ENCODE results near the gene MARCHF9. TPM values are rescaled to one million over a fixed set of nuclear protein-coding genes. Genes with fewer than 3 reads are reported as not detected.

MARCHF9 gene
- polyA plus RNA-seq, 1 of the 3 experiments (the other 2 are of a cell fraction), result 24.2 TPM

GRCh38 chr12:57740656-57741412, 14.1 kb upstream of the MARCHF9 start:
- 90% methylated on average over 4 of the region's 5 CpGs for WGBS (ENCODE audit: low lambda C conversion rate)
- H3K27me3 ChIP-seq (ENCODE audit: insufficient read depth), result no peaks in the 10 kb centered on the region

More at GRCh38 chr12:57740656-57741412, 14.1 kb upstream of the MARCHF9 start:
- H2AFZ ChIP-seq (ENCODE audit: low read depth), result no peak overlapping the region
- CTCF ChIA-PET, result interaction anchor here (1.0 to 2.2 kb wide), 4 partner anchors 15 to 157 kb away, joined by 3 to 7 read pairs (median 5); partner anchors contain the start of gene B4GALNT1
- H3K9me2 ChIP-seq, result no peaks in the 10 kb centered on the region
- H3K79me2 ChIP-seq (ENCODE audit: insufficient read depth), result no peaks in the 10 kb centered on the region; the same call in 1 of the 2 replicates
- no peaks in the 10 kb centered on the region for H3K9me3 ChIP-seq
- no peak overlapping the region for H3K27ac ChIP-seq (ENCODE audit: low read depth in 2 of 2, low read length in 1 of 2)
- peaks cover 16% of the 10 kb centered on the region for H3F3A ChIP-seq (replicated peaks; ENCODE audit: insufficient read depth)
- no peaks in the 10 kb centered on the region for H3K36me3 ChIP-seq (replicated peaks in 1 of 2; ENCODE audit: control insufficient read depth in 1 of 2, insufficient read depth in 2 of 2, low read length in 1 of 2)
- no peak overlapping the region for H3K4me3 ChIP-seq (ENCODE audit: low read depth in 2 of 2, low read length in 1 of 2)
- POLR2A ChIA-PET, result no interaction called here
- no peaks in the 10 kb centered on the region for H4K20me1 ChIP-seq (ENCODE audit: insufficient read depth)
- H3K9ac ChIP-seq, result no peak overlapping the region
- DNase-seq, result no peak
- peaks cover 0 to 32% of the 10 kb centered on the region in 2 experiments; a peak in 2 of 4 replicates for H3K4me1 ChIP-seq (ENCODE audit: control insufficient read depth in 1 of 2, insufficient read depth in 2 of 2, low read depth in 1 of 2, low read length in 1 of 2)
- H3K4me2 ChIP-seq, result no peak overlapping the region
- TF ChIP-seq MAX (IDR thresholded peaks at IDR 0.05; ENCODE audit: low read depth), result no peak
- TF ChIP-seq REST (IDR thresholded peaks at IDR 0.05; ENCODE audit: low read depth, low read length), result no peak
- TF ChIP-seq FOXJ3 (CRISPR knock-in tag; IDR thresholded peaks at IDR 0.05), result no peak
- no peak for TF ChIP-seq MXI1 (IDR thresholded peaks at IDR 0.05; ENCODE audit: low read depth, low read length)
- no peak for TF ChIP-seq EZH2phosphoT487 (IDR thresholded peaks at IDR 0.05; ENCODE audit: borderline replicate concordance, low read depth)
- TF ChIP-seq YY1 (IDR thresholded peaks at IDR 0.05; ENCODE audit: low read depth), result no peak
- TF ChIP-seq GABPA (IDR thresholded peaks at IDR 0.05; ENCODE audit: low read depth), result no peak
- TF ChIP-seq NFIC (IDR thresholded peaks at IDR 0.05; ENCODE audit: borderline replicate concordance), result no peak
- TF ChIP-seq CTCF (IDR thresholded peaks at IDR 0.05), result no peak
- TF ChIP-seq FOXM1 (IDR thresholded peaks at IDR 0.05; ENCODE audit: low read depth), result no peak
- TF ChIP-seq EP300 (IDR thresholded peaks at IDR 0.05; ENCODE audit: borderline replicate concordance in 1 of 2, low read depth in 1 of 2, low read length in 1 of 2), result no peak
- TF ChIP-seq ZBTB33 (IDR thresholded peaks at IDR 0.05; ENCODE audit: borderline replicate concordance, low read depth), result no peak
- TF ChIP-seq TAF1 (IDR thresholded peaks at IDR 0.05; ENCODE audit: borderline replicate concordance, low read depth, low read length), result no peak
- no peak for TF ChIP-seq TCF12 (IDR thresholded peaks at IDR 0.05)
- no peak for TF ChIP-seq FOSL2 (IDR thresholded peaks at IDR 0.05; ENCODE audit: borderline replicate concordance, low read depth)
- TF ChIP-seq USF2 (IDR thresholded peaks at IDR 0.05; ENCODE audit: borderline replicate concordance, low read depth, low read length), result no peak

All from SK-N-SH (cell line).